ENCODE data around the gene COPS3. TPM values are rescaled to one million over a fixed set of nuclear protein-coding genes. Genes with fewer than 3 reads are reported as not detected.

Gene COPS3
- total RNA-seq, 1 donor from 2014 or later = 36.6 TPM

GRCh38 chr17:17231621-17232302 lies 49.3 kb downstream of the COPS3 start:
- H3K4me1 ChIP-seq = peaks cover 2 to 3% of the 10 kb centered on the region in 2 donors
- H3K9me3 ChIP-seq = no peaks in the 10 kb centered on the region
- DNase-seq (ENCODE audit: low spot score in 2 of 2) = no peak
- no peak for TF ChIP-seq CTCF (IDR thresholded peaks at IDR 0.05)
- no peaks in the 10 kb centered on the region for H3K27me3 ChIP-seq
- no peak overlapping the region for H3K4me3 ChIP-seq
- intact Hi-C loops (cut with DNase I) = loop anchor here (10.0 kb wide), 1 partner anchor 227 kb away; no protein-coding TSS in a partner anchor
- H3K36me3 ChIP-seq = peaks cover 55 to 60% of the 10 kb centered on the region in 2 donors
- no peak overlapping the region for H3K27ac ChIP-seq

DNA sequence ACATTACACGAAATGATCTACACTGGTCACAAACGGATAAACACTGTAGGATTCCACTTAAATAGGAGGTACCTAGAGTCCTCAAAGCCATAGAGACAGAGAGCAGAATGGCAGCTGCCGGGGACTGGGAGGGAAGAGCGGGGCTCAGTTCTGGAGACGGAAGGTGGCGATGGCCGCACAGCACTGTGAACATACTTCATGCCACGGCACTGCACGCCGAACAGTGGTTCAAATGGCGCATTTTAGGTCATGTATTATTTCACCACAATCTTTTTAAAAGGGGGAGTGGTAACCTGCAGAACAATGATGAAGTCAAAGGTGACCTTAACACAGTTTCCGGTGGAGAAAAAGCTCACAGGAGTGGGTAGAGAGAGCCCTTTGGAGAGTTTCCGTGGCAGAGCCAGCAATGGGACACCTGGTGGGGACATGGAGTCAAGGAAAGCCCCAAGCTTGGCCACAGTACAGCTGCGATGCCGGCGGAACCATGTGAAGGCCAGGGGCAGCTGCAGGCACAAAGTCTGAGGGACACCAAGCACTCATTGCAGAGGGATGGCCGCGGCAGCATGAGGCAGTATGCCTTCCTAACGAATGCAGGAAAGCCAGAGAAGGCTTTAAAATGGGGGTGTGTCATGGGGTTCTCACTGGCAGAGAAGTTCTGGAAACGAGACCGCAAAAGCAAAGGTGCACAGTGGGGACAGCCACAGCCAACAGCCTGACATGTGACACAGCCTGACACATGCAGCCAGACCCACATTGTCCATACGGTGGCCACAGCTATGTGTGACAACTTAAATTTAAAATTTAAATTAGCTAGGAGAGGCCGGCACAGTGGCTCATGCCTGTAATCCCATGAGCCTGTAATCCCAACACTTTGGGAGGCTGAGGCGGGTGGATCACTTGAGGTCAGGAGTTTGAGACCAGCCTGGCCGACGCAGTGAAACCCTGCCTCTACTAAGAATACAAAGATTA lies 51.3 kb downstream of the COPS3 start:
- H3K27me3 ChIP-seq = no peaks in the 10 kb centered on the region

DNA sequence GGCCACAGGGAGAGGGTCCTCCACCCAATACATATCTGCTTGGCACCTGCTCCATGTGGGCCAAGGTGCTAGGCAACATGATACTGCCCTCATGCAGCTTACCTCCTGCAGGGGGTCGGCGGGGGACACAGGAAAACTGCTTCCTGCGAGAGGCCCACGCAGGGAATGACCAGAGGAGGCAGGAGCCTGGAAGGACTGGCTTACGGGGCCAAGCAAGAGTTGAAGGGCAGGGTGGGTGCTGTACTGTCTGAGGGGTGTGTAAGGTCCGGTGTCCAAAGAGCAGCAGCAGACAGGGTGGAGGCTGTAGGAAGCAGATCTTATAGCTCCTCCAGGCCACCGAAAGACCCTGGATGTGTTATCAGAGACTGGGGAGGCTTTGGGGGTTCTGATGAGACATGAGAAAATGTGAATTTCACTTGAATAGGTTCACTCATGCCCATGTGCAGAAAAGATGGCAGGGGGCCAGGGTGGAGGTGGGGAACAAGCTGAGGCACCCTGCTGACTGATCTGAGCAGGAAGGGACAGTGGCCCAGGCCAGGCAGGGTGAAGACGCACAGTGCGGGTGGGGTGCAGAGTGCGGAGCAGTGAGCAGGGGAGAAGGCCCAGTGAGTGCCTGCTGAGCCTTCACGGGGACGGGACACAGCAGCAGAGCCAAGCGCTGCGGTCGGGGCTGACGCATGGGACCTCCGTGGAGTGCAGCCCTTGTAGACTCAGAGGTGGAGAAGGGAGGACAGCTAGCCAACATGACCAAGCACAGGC lies 52.3 kb downstream of the COPS3 start:
- no peak for DNase-seq (ENCODE audit: low spot score in 2 of 2)
- TF ChIP-seq CTCF (IDR thresholded peaks at IDR 0.05) = no peak

More for the DNA sequence above, 51.3 kb downstream of the COPS3 start:
- H3K9me3 ChIP-seq = no peaks in the 10 kb centered on the region
- H3K36me3 ChIP-seq = peaks cover 76 to 81% of the 10 kb centered on the region in 2 donors
- no peak overlapping the region for H3K27ac ChIP-seq
- DNase-seq (ENCODE audit: low spot score in 2 of 2) = no peak
- H3K4me3 ChIP-seq = no peak overlapping the region
- H3K4me1 ChIP-seq = no peaks in the 10 kb centered on the region
- intact Hi-C loops (cut with DNase I) = loop anchor here (10.0 kb wide), 1 partner anchor 225 kb away; no protein-coding TSS in a partner anchor
- TF ChIP-seq CTCF (IDR thresholded peaks at IDR 0.05) = no peak

DNA sequence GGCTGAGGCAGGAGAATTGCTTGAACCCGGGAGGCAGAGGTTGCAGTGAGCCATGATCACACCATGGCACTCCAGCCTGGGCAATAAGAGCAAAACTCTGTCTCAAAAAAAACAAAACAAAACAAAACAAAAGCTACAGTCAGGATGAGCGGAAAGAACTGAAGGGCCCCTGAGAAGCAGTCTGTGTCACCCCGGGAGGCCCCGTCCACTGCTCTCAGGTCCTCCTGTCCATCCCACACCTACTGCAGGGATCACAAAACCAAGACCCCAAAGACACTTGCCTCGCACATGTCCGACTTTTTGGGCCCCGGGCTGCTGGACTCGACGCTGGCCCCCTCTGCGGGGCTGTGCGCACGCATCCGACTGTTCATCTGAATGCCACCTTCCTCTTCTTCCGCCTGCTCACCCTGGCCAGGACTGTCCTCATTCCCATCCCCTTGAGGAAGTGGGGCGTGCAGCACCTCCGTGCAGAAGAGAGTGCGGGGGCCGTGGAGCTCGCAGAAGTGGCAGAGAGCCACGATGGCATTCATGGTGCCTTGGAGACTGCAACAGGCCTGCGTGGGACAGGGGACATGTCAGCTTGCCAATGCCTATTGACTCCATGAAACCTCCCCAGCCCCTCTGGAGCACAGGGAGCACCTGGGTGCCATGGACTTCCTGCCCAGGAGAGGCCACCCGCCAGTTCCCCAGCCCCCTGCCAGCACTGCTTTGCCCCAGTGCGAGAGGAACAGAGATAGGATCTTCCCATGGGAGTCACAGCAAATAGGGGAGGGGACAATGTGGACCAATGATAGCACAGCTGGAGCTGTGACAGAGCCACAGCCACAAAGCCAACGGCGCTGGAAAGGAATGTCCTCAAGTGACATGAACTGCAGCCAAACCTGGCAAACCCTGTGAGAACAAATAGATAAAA lies 53.2 kb downstream of the COPS3 start:
- DNase-seq (ENCODE audit: low spot score in 2 of 2) = no peak
- intact Hi-C loops (cut with DNase I) = no loop called here

More for the DNA sequence above, 52.3 kb downstream of the COPS3 start:
- Histone ChIP-seq H3K4me1 (no peaks in the 10 kb centered on the region), H3K36me3 (peaks cover 85 to 91% of the 10 kb centered on the region in 2 donors), H3K27ac (peak overlapping the region in 1 of 2 donors; percentile 13), H3K9me3 (no peaks in the 10 kb centered on the region), H3K27me3 (no peaks in the 10 kb centered on the region), H3K4me3 (no peak overlapping the region)
- intact Hi-C loops (cut with DNase I) = no loop called here

More for the DNA sequence above, 53.2 kb downstream of the COPS3 start:
- peak overlapping the region in 1 of 2 donors; percentile 13 for H3K27ac ChIP-seq
- no peaks in the 10 kb centered on the region for H3K4me1 ChIP-seq
- H3K36me3 ChIP-seq = peaks cover 93 to 99% of the 10 kb centered on the region in 2 donors
- H3K4me3 ChIP-seq = no peak overlapping the region
- H3K27me3 ChIP-seq = no peaks in the 10 kb centered on the region
- H3K9me3 ChIP-seq = no peaks in the 10 kb centered on the region
- TF ChIP-seq CTCF (IDR thresholded peaks at IDR 0.05) = no peak
